HG03558 (cell line): ENCODE data around the gene TM9SF3.

ENCODE experiments used
- ATAC-seq: cut with Tn5 transposase; IDR thresholded peaks from one replicate; pipeline ENCODE4 v1.9.1; 2021; ENCODE audit warnings: moderate number of reproducible peaks; ENCODE audit not compliant: unreplicated experiment; ENCODE audit errors: extremely low read depth

TM9SF3 gene

GRCh38 chr10:96488161-96488935 lies 98.5 kb downstream of the TM9SF3 start:
- no peak for ATAC-seq

GRCh38 chr10:96482815-96483588 lies 103.8 kb downstream of the TM9SF3 start:
- no peak for ATAC-seq

GRCh38 chr10:96478355-96478754 lies 108.5 kb downstream of the TM9SF3 start:
- no peak for ATAC-seq

- no peak for ATAC-seq
Measured at GRCh38 chr10:96473866-96474265, 112.9 kb downstream of the TM9SF3 start.

- no peak for ATAC-seq
Measured at GRCh38 chr10:96470116-96470743, 116.6 kb downstream of the TM9SF3 start.

- no peak for ATAC-seq
Measured at GRCh38 chr10:96468845-96469244, 118.0 kb downstream of the TM9SF3 start.
